Fibroblast of skin of scalp (primary cell): ENCODE data around the gene SLC43A1.

ENCODE experiments used
- DNase-seq: peaks from one replicate; pipeline ENCODE4 v3.0.0-alpha.2; 2013

The SLC43A1 gene

GRCh38 chr11:57497303-57498247, 17.9 kb downstream of the SLC43A1 start:
- no peak for DNase-seq

- no peak for DNase-seq
These were observed 19.2 kb downstream of the SLC43A1 start for GRCh38 chr11:57496109-57496820.

- DNase-seq = peak; percentile 32
These were observed 21.7 kb downstream of the SLC43A1 start for GRCh38 chr11:57493507-57494503.

GRCh38 chr11:57491371-57492061, 24.0 kb downstream of the SLC43A1 start:
- DNase-seq = peak; percentile 38

GRCh38 chr11:57490456-57491248, 24.9 kb downstream of the SLC43A1 start:
- DNase-seq = no peak

- DNase-seq = no peak
These were observed 27.4 kb downstream of the SLC43A1 start for GRCh38 chr11:57487920-57488659.

GRCh38 chr11:57487021-57487778, 28.3 kb downstream of the SLC43A1 start:
- DNase-seq = no peak

GRCh38 chr11:57485217-57485990, 30.1 kb downstream of the SLC43A1 start:
- DNase-seq = no peak

- DNase-seq = no peak
These were observed 31.3 kb downstream of the SLC43A1 start for GRCh38 chr11:57484141-57484710.

GRCh38 chr11:57483562-57483918, 32.0 kb downstream of the SLC43A1 start:
- DNase-seq = no peak

- DNase-seq = peak; percentile 31
These were observed 32.5 kb downstream of the SLC43A1 start for GRCh38 chr11:57482782-57483561.

GRCh38 chr11:57481915-57482781, 33.4 kb downstream of the SLC43A1 start:
- DNase-seq = no peak

- DNase-seq = no peak
These were observed 34.2 kb downstream of the SLC43A1 start for GRCh38 chr11:57481315-57481714.

- DNase-seq = peak; percentile 47
These were observed 34.9 kb downstream of the SLC43A1 start for GRCh38 chr11:57480409-57481137.

GRCh38 chr11:57479911-57480310, 35.6 kb downstream of the SLC43A1 start:
- DNase-seq = no peak
